Measurements from ENCODE around the gene UGT1A9.
"Not testable (repeated sequence)": the region's sequence is repeated elsewhere in the genome, so short reads cannot be mapped to it uniquely, and the experiment has no call there.

The UGT1A9 gene

DNA sequence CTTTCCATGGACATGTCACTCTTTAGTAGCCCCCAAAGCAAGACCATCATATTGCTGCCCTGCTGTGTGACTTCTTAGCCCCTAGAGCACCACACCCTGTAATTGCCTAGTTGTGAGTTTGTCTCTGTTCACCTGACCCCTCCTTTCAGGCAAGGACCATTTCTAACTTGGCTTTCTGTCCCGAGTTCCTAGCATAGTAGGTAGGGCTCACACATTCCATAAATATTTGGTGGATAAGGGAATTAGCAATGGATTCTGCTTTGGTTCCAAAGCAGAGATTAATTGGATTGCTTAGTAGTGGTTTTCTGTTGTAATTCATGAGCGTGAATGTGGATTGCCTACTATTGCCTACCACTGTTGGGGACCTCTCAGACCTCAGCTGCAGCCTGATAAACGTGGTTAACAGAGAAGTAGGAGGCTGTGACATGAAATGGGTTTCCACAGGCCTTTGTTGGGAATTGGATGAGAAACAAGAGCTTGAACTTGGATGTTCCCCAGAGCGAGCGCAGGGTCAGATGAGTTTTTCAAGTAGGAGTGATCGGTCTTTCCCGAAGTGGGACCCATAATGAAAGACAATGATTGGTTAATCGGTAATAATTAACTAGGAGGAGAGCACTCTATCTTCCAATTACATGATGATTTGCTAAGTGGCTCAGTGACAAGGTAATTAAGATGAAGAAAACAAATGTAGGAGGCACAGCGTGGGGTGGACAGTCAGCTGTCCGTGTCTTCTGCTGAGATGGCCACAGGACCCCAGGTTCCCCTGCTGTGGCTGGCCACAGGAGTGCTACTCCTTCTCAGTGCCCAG is 75.0 kb downstream of the UGT1A9 start:
- no CpG with 5 or more reads among the region's 10 CpGs for WGBS (ENCODE audit: extremely low coverage, insufficient coverage, insufficient read length)
- no peak overlapping the region for H2AK5ac ChIP-seq (ENCODE audit: low read length)
- no peak overlapping the region for H4K12ac ChIP-seq (ENCODE audit: low read depth, low read length)
- no peak overlapping the region for H3K14ac ChIP-seq (ENCODE audit: low read length)
- H3K79me2 ChIP-seq (ENCODE audit: control insufficient read depth, insufficient read depth, low read length, poor library complexity), result no peaks in the 10 kb centered on the region
- no peak overlapping the region for H2BK120ac ChIP-seq (ENCODE audit: insufficient read depth, low read length, poor library complexity)
- H3K4me3 ChIP-seq (ENCODE audit: low read depth, low read length), result no peak overlapping the region
- no peaks in the 10 kb centered on the region for H3K27me3 ChIP-seq (ENCODE audit: insufficient read depth, low read length)
- H3K36me3 ChIP-seq (ENCODE audit: control insufficient read depth in 1 of 2, insufficient read depth in 2 of 2, low read length in 2 of 2), result no peaks in the 10 kb centered on the region
- H3K4me2 ChIP-seq (ENCODE audit: low read length), result no peak overlapping the region
- no peaks in the 10 kb centered on the region for H3K79me1 ChIP-seq (ENCODE audit: low read length)
- no peak overlapping the region for H4K8ac ChIP-seq (ENCODE audit: low read depth, low read length)
- H3K4me1 ChIP-seq (ENCODE audit: control insufficient read depth in 1 of 2, insufficient read depth in 2 of 2, low read length in 2 of 2), result no peaks in the 10 kb centered on the region
- no peak overlapping the region for H3K23ac ChIP-seq (ENCODE audit: low read length)
- H2AFZ ChIP-seq (ENCODE audit: insufficient read depth, low read length, poor library complexity), result no peak overlapping the region
- H3K27ac ChIP-seq (ENCODE audit: low read depth, low read length), result no peak overlapping the region
- no peak for DNase-seq
- peaks cover 15% of the 10 kb centered on the region for H3K9me3 ChIP-seq (ENCODE audit: insufficient read depth, low read depth, low read length)
- no peak overlapping the region for H4K91ac ChIP-seq (ENCODE audit: low read depth, low read length)
- no peak overlapping the region for H2BK12ac ChIP-seq (ENCODE audit: low read length)
- no peak overlapping the region for H2BK5ac ChIP-seq (ENCODE audit: low read depth, low read length, poor library complexity)
- H3K18ac ChIP-seq (ENCODE audit: low read length), result no peak overlapping the region
- no peak overlapping the region for H3K4ac ChIP-seq (ENCODE audit: low read depth, low read length)
- no peak overlapping the region for H3K9ac ChIP-seq (ENCODE audit: low read length)

DNA sequence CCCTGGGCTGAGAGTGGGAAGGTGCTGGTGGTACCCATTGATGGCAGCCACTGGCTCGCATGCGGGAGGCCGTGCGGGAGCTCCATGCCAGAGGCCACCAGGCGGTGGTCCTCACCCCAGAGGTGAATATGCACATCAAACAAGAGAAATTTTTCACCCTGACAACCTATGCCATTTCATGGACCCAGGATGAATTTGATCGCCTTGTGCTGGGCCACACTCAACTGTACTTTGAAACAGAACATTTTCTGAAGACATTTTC is 75.5 kb downstream of the UGT1A9 start:
- Histone ChIP-seq H3K23ac (ENCODE audit: low read length) (no peak overlapping the region), H3K18ac (ENCODE audit: low read length) (no peak overlapping the region), H2AFZ (ENCODE audit: insufficient read depth, low read length, poor library complexity) (no peak overlapping the region), H2BK12ac (ENCODE audit: low read length) (no peak overlapping the region), H3K27me3 (ENCODE audit: insufficient read depth, low read length) (no peaks in the 10 kb centered on the region), H2BK5ac (ENCODE audit: low read depth, low read length, poor library complexity) (no peak overlapping the region), H3K9ac (ENCODE audit: low read length) (no peak overlapping the region), H4K91ac (ENCODE audit: low read depth, low read length) (no peak overlapping the region), H3K4me1 (ENCODE audit: control insufficient read depth in 1 of 2, insufficient read depth in 2 of 2, low read length in 2 of 2) (no peaks in the 10 kb centered on the region), H3K79me2 (ENCODE audit: control insufficient read depth, insufficient read depth, low read length, poor library complexity) (no peaks in the 10 kb centered on the region), H3K14ac (ENCODE audit: low read length) (no peak overlapping the region), H3K9me3 (ENCODE audit: insufficient read depth, low read depth, low read length) (peaks cover 17% of the 10 kb centered on the region), H4K12ac (ENCODE audit: low read depth, low read length) (no peak overlapping the region), H3K4me3 (ENCODE audit: low read depth, low read length) (no peak overlapping the region), H3K36me3 (ENCODE audit: control insufficient read depth in 1 of 2, insufficient read depth in 2 of 2, low read length in 2 of 2) (no peaks in the 10 kb centered on the region), H3K4ac (ENCODE audit: low read depth, low read length) (no peak overlapping the region), H3K4me2 (ENCODE audit: low read length) (no peak overlapping the region), H2AK5ac (ENCODE audit: low read length) (no peak overlapping the region), H3K27ac (ENCODE audit: low read depth, low read length) (no peak overlapping the region), H3K79me1 (ENCODE audit: low read length) (no peaks in the 10 kb centered on the region), H4K8ac (ENCODE audit: low read depth, low read length) (no peak overlapping the region), H2BK120ac (ENCODE audit: insufficient read depth, low read length, poor library complexity) (no peak overlapping the region)
- WGBS (ENCODE audit: extremely low coverage, insufficient coverage, insufficient read length), result no CpG with 5 or more reads among the region's 6 CpGs
- no peak for DNase-seq

GRCh38 chr2:233750689-233751088 is 79.0 kb downstream of the UGT1A9 start:
- not testable (repeated sequence) for H3K4me2 ChIP-seq (ENCODE audit: low read length); H3K4me1 ChIP-seq (ENCODE audit: control insufficient read depth in 1 of 2, insufficient read depth in 2 of 2, low read length in 2 of 2)
- no CpG with 5 or more reads among the region's 2 CpGs for WGBS (ENCODE audit: extremely low coverage, insufficient coverage, insufficient read length)

DNA sequence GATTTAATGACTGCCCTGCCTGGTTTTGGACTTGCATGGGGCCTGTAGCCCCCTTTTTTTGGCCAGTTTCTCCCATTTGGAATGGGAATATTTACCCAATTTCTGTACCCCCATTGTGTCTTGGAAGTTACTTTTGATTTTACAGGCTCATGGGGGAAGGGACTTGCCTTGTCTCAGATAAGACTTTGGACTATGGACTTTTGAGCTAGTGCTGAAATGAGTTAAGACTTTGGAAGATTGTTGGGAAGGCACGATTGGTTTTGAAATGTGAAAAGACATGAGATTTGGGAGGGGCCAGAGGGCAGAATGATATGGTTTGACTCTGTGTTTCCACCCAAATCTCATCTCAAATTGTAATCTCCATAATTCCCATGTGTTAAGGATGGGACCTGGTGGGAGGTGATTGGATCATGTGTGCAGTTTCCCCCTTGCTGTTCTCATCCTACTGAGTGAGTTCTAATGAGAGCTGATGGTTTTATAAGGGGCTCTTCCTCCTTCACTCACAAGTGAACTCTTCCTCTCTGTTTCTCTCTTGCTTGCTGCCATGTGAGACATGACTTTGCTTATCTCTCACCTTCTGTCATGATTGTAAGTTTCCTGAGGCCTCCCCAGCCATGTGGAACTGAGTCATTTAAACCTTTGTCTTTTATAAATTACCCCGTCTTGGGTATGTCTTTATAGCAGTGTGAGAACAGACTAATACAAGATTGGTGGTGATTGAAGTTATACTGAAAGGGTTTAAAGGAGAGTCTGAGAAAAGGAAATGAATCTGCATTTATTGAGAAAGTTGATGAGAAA is 79.7 kb downstream of the UGT1A9 start:
- H3K9me3 ChIP-seq (ENCODE audit: insufficient read depth, low read depth, low read length), result peaks cover 16% of the 10 kb centered on the region
- not testable (repeated sequence) for DNase-seq; H3K4me2 ChIP-seq (ENCODE audit: low read length); H4K91ac ChIP-seq (ENCODE audit: low read depth, low read length); H3K27ac ChIP-seq (ENCODE audit: low read depth, low read length); H3K9ac ChIP-seq (ENCODE audit: low read length); H2AK5ac ChIP-seq (ENCODE audit: low read length); H4K8ac ChIP-seq (ENCODE audit: low read depth, low read length); H3K4me1 ChIP-seq (ENCODE audit: control insufficient read depth in 1 of 2, insufficient read depth in 2 of 2, low read length in 2 of 2); H3K79me2 ChIP-seq (ENCODE audit: control insufficient read depth, insufficient read depth, low read length, poor library complexity); H2BK5ac ChIP-seq (ENCODE audit: low read depth, low read length, poor library complexity); H3K23ac ChIP-seq (ENCODE audit: low read length); H3K14ac ChIP-seq (ENCODE audit: low read length); H3K36me3 ChIP-seq (ENCODE audit: control insufficient read depth in 1 of 2, insufficient read depth in 2 of 2, low read length in 2 of 2); H3K4ac ChIP-seq (ENCODE audit: low read depth, low read length); H3K4me3 ChIP-seq (ENCODE audit: low read depth, low read length); H3K27me3 ChIP-seq (ENCODE audit: insufficient read depth, low read length); H4K12ac ChIP-seq (ENCODE audit: low read depth, low read length); H2AFZ ChIP-seq (ENCODE audit: insufficient read depth, low read length, poor library complexity); H3K18ac ChIP-seq (ENCODE audit: low read length); H2BK12ac ChIP-seq (ENCODE audit: low read length); H2BK120ac ChIP-seq (ENCODE audit: insufficient read depth, low read length, poor library complexity); H3K79me1 ChIP-seq (ENCODE audit: low read length)
- no CpG with 5 or more reads among the region's 2 CpGs for WGBS (ENCODE audit: extremely low coverage, insufficient coverage, insufficient read length)

More at GRCh38 chr2:233750689-233751088, 79.0 kb downstream of the UGT1A9 start:
- H4K12ac ChIP-seq (ENCODE audit: low read depth, low read length); H2BK5ac ChIP-seq (ENCODE audit: low read depth, low read length, poor library complexity); H3K9ac ChIP-seq (ENCODE audit: low read length); H3K23ac ChIP-seq (ENCODE audit: low read length); H4K8ac ChIP-seq (ENCODE audit: low read depth, low read length); H3K27ac ChIP-seq (ENCODE audit: low read depth, low read length); H3K4ac ChIP-seq (ENCODE audit: low read depth, low read length); H3K79me1 ChIP-seq (ENCODE audit: low read length); DNase-seq; H2BK12ac ChIP-seq (ENCODE audit: low read length); H3K18ac ChIP-seq (ENCODE audit: low read length); H3K4me3 ChIP-seq (ENCODE audit: low read depth, low read length); H3K79me2 ChIP-seq (ENCODE audit: control insufficient read depth, insufficient read depth, low read length, poor library complexity); H3K27me3 ChIP-seq (ENCODE audit: insufficient read depth, low read length); H2AK5ac ChIP-seq (ENCODE audit: low read length); H4K91ac ChIP-seq (ENCODE audit: low read depth, low read length); H3K14ac ChIP-seq (ENCODE audit: low read length); H3K36me3 ChIP-seq (ENCODE audit: control insufficient read depth in 1 of 2, insufficient read depth in 2 of 2, low read length in 2 of 2); H2AFZ ChIP-seq (ENCODE audit: insufficient read depth, low read length, poor library complexity); H2BK120ac ChIP-seq (ENCODE audit: insufficient read depth, low read length, poor library complexity): not testable (repeated sequence)
- H3K9me3 ChIP-seq (ENCODE audit: insufficient read depth, low read depth, low read length), result peaks cover 16% of the 10 kb centered on the region
